AG10803 (cell line): Measurements from ENCODE around the gene PKP3.

Experiments used
- DNase-seq: peaks from one replicate; pipeline ENCODE4 v3.0.0; 2010; ENCODE audit warnings: low read depth
- H3K4me3 ChIP-seq: 2 replicates; pipeline ENCODE4 v1.5.1; 2011; ENCODE audit warnings: mild to moderate bottlenecking, low read length, control low read depth
- CTCF ChIP-seq: conservative IDR thresholded peaks from 2 replicates; pipeline ENCODE4 v1.5.1; 2011; ENCODE audit warnings: mild to moderate bottlenecking, low read length, control low read depth, inconsistent platforms

The PKP3 gene

GRCh38 chr11:451738-452137, 57.7 kb downstream of the PKP3 start:
- H3K4me3 ChIP-seq: peak overlapping the region; percentile 81
- TF ChIP-seq CTCF: no peak
- no peak for DNase-seq

- DNase-seq: no peak
- TF ChIP-seq CTCF: no peak
- no peak overlapping the region for H3K4me3 ChIP-seq
These were observed 58.3 kb downstream of the PKP3 start for GRCh38 chr11:452203-452744.

GRCh38 chr11:452916-453527, 59.0 kb downstream of the PKP3 start:
- no peak for TF ChIP-seq CTCF
- H3K4me3 ChIP-seq: no peak overlapping the region
- DNase-seq: no peak

- no peak for TF ChIP-seq CTCF
- H3K4me3 ChIP-seq: no peak overlapping the region
- DNase-seq: no peak
These were observed 59.6 kb downstream of the PKP3 start for GRCh38 chr11:453564-453963.

GRCh38 chr11:454043-454442, 60.0 kb downstream of the PKP3 start:
- no peak for TF ChIP-seq CTCF
- no peak overlapping the region for H3K4me3 ChIP-seq
- no peak for DNase-seq
